GM12865 (cell line): ENCODE data around the gene TOMM20L.

Experiments
- DNase-seq: peaks from one replicate; pipeline ENCODE4 v3.0.0; 2010; ENCODE audit warnings: low read depth
- H3K4me3 ChIP-seq: 2 replicates; pipeline ENCODE4 v1.5.1; 2011; ENCODE audit warnings: mild to moderate bottlenecking, low read depth, low read length, control low read depth
- TF ChIP-seq, protein P1 (sequence below): IDR thresholded peaks from 2 replicates; pipeline ENCODE4 v1.5.1; 2011; ENCODE audit warnings: low read length, control low read depth, low read depth, inconsistent platforms; ENCODE audit not compliant: insufficient read depth; ENCODE audit errors: missing control alignments

TOMM20L gene

GRCh38 chr14:58427281-58428117 is 31.8 kb downstream of the TOMM20L start, which contains the start of the genes KIAA0586 and TIMM9:
TSS of gene KIAA0586 (plus strand) at chr14:58427719. CDS start at chr14:58428265, 546 bp downstream.
TSS of gene TIMM9 (minus strand) at chr14:58427531. CDS start at chr14:58411945, 15,586 bp downstream.
- peak; percentile 99 for DNase-seq
- peak within 1 kb of the TSS; percentile 97 for H3K4me3 ChIP-seq
- TF ChIP-seq, protein P1, sequence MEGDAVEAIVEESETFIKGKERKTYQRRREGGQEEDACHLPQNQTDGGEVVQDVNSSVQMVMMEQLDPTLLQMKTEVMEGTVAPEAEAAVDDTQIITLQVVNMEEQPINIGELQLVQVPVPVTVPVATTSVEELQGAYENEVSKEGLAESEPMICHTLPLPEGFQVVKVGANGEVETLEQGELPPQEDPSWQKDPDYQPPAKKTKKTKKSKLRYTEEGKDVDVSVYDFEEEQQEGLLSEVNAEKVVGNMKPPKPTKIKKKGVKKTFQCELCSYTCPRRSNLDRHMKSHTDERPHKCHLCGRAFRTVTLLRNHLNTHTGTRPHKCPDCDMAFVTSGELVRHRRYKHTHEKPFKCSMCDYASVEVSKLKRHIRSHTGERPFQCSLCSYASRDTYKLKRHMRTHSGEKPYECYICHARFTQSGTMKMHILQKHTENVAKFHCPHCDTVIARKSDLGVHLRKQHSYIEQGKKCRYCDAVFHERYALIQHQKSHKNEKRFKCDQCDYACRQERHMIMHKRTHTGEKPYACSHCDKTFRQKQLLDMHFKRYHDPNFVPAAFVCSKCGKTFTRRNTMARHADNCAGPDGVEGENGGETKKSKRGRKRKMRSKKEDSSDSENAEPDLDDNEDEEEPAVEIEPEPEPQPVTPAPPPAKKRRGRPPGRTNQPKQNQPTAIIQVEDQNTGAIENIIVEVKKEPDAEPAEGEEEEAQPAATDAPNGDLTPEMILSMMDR: no peak

- peak overlapping the region; percentile 87 for H3K4me3 ChIP-seq
- peak; percentile 57 for DNase-seq
- TF ChIP-seq, protein P1: no peak
These were observed 32.5 kb downstream of the TOMM20L start for GRCh38 chr14:58428118-58428683.

- TF ChIP-seq, protein P1: no peak
- peak; percentile 21 for DNase-seq
- H3K4me3 ChIP-seq: no peak overlapping the region
These were observed 34.4 kb downstream of the TOMM20L start for GRCh38 chr14:58430156-58430555.

DNA sequence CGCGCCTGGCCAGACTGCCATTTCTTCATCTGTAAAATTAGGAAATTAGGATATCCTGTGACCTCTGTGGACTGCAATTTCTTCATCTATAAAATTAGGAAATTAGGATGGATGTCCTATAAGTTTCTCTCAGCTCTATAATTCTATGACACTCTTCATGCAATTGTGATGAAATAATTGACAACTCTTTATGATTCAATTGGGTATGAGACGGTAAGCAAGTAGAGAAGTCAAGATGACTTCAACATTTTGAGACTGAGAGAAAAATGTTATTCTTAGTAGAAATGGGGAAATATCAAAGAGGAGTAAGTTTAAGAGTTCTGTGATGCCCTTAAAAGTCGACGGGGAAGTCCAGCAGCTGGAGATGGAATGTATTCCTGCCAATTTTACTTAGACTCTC is 43.7 kb downstream of the TOMM20L start:
- DNase-seq: no peak
- TF ChIP-seq, protein P1: no peak
- H3K4me3 ChIP-seq: no peak overlapping the region

- TF ChIP-seq, protein P1: no peak
- no peak overlapping the region for H3K4me3 ChIP-seq
- no peak for DNase-seq
These were observed 48.9 kb downstream of the TOMM20L start for GRCh38 chr14:58444627-58445026.

- TF ChIP-seq, protein P1: no peak
- H3K4me3 ChIP-seq: no peak overlapping the region
- no peak for DNase-seq
These were observed 60.0 kb downstream of the TOMM20L start for GRCh38 chr14:58455593-58456265.
